GM21576 (cell line): ENCODE measurements around the gene HOXA4.

Experiments used
- ATAC-seq: cut with Tn5 transposase; IDR thresholded peaks from one replicate; pipeline ENCODE4 v1.9.1; 2021; ENCODE audit warnings: mild to moderate bottlenecking, moderate library complexity; ENCODE audit not compliant: unreplicated experiment

Gene HOXA4

DNA sequence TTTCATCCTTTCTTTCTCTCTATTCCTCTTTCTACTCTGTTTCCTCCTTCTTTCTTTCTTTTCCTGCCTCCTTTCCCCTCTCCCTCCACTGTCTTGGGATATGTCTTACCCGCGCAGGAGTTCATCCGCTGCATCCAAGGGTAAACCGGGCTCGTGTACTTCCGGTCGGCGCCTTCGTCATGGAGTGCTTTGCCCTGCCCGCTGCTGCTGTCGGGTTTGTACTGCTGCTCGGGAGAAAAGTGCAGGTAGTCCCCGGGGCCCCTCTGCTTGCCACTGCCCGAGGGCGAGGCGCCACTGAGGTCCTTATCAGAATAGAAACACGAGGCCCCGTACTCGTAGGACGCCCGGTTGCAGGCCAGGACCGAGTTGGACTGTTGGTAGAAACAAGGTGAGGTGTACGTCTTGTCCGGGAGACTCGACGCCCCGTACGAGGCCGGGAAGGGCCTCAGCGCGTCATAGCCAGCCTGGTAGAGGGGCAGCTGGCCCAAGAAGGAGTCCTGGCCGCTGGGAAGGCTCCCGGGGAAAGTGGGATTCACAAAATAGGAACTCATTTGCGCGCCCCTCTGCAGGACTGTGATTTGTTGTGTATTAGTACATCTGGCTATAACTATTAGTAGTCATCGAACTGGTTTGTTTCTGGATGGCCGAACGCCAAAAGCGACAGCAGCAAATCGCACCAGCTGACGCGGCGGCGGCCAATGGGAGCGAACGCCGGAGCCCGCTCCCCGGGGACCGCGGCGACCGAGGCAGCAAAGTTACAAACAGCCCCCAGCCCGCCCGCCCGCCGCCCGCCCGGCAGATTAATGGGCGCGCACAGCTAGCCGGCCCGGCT lies 16.9 kb upstream of the HOXA4 start, which contains the start of gene HOXA6:
Gene HOXA6, minus strand, starts transcription at position 576 of the 832 bp plus-strand sequence. Its CDS starts 25 bp downstream, at position 551.
- no peak for ATAC-seq

DNA sequence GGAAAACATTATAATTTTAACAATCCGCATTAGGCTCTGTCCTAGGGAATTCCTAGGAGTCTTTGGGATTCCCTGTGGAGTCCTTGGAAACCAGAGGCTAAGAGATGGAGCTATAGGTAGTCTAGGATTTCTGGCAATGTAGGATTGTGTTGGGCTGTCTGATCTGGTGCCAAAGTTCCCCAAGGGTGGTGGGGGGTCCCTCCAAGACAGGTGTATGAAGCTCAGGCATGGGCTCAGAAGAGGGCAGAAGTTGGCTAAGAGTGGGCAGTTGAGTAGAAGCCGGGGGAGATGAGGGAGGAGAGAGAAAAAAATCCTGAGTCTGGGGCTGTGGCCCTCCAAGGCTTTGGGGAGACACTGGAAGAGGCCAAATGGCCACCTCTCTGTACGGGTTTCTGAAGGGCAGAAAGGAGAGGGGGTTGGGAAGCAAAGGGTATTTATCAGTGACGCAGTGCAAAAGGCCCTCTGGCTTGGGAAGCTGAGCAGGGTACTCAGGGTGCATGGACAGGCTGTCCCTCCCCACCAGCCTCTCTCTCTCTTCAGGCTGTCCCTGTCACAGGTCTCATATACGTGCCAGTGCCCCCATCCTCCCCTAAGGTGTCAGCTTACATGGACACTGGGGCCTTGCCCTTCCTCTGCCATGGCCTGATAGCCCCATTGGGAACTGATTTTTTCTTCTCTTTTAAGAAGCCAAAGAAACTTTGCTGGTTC lies 16.1 kb upstream of the HOXA4 start:
- ATAC-seq: no peak

DNA sequence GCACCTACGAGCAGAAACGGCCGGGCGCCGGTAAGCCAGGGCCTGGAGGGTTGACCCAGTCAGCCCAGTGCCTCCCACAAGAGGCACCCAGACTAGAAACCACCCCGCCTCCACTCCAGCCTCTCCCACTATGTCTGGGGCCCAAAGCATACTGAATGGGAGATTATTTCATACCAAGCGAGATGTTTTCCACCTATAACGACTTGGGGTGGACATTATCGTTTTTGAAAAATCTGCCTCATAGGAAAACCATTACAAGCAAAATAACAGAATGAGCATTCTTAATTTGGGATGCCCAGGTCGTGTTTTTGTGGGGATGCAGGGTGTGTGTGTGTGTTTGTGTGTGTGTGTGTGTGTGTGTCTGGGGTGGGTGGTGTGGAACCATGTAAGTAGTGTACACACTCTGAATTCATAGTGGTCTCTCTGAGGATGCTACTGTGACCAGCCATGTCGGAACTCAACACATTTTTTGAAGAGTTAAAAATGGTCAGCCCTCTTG lies 15.4 kb upstream of the HOXA4 start:
- ATAC-seq: no peak

DNA sequence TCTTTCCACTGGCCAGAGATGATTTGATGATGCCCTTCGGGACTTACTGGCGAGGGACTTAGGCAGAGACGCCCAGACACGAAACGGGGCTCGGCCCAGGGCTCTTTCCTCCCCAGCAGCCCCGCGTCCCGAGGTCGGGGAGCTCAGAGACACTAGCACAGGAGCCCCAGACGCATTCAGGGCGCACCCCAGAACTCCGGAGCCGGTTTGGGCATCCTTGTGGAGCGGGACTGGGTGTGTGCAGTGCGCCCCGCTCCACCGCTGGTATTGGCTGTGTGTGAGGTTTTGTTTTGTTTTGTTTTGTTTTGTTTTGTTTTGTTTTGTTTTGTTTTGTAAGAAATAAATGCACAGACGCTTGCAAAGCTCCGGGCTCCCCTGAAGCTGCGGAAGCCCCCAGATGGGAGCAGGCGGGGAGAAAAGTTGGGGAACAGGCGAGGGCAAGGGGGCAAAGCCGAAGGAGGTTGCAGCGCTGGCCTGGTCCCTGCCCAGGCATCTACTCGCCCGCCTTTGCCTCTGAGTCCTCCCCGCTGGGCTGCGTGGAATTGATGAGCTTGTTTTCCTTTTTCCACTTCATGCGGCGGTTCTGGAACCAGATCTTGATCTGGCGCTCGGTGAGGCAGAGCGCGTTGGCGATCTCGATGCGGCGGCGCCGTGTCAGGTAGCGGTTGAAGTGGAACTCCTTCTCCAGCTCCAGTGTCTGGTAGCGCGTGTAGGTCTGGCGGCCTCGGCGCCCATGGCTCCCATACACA lies 14.8 kb upstream of the HOXA4 start:
- no peak for ATAC-seq

DNA sequence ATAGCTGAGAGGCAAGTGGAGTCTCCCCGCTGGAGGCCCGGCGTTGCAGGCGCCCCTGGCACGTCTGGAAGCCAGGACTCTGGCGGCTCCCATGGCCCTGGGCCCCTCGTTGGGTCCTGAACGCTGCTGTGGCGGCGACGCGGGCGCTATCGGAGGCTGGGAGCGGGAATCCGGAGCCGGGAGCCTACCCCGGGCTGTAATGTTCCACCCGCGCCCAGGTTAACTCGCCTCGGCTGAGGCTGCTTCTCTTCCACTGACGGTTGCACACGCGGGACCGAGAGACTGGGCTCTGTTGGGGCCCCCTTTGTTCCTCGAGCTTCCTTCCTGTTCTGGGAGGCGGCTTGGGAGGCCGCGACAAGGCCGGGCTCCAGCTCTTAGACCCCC lies 14.2 kb upstream of the HOXA4 start:
- ATAC-seq: no peak

DNA sequence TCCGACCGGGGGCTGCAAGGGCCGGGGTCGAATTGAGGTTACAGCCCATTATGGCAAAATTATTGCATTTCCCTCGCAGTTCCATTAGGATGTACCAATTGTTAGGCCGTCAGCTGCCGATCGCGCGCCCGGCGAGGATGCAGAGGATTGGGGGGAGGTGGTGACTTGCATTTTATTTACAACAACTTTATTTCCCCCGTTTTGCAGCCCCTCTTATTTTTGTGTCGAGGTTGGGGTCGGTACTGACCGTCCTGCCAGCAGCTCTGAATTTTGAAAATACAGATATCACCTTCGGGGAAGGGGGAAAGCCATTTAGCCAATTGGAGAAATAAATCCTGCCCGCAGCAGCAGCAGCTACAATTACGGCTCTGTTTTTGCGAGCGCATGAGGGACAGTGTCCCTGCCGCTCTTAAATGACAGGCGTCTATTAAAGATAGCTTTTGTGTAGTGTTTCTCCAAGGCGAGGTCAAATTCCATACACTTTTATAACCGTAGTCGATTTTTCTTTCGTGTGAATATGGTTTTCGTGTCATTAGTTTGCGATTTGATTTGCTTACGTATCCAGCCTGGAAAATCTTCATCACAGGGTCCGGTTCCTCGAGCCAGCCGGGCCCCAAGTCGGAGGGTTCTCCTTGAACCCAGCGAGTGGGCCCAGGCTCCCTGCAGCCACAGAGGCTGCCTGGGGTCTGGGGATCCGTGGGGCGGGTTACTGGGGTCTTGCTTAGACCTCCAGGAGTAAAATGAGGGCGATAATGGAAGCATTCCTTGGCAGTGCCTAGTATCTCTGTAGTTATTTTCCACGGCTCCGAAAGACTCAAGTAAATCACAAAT lies 13.6 kb upstream of the HOXA4 start:
- no peak for ATAC-seq

DNA sequence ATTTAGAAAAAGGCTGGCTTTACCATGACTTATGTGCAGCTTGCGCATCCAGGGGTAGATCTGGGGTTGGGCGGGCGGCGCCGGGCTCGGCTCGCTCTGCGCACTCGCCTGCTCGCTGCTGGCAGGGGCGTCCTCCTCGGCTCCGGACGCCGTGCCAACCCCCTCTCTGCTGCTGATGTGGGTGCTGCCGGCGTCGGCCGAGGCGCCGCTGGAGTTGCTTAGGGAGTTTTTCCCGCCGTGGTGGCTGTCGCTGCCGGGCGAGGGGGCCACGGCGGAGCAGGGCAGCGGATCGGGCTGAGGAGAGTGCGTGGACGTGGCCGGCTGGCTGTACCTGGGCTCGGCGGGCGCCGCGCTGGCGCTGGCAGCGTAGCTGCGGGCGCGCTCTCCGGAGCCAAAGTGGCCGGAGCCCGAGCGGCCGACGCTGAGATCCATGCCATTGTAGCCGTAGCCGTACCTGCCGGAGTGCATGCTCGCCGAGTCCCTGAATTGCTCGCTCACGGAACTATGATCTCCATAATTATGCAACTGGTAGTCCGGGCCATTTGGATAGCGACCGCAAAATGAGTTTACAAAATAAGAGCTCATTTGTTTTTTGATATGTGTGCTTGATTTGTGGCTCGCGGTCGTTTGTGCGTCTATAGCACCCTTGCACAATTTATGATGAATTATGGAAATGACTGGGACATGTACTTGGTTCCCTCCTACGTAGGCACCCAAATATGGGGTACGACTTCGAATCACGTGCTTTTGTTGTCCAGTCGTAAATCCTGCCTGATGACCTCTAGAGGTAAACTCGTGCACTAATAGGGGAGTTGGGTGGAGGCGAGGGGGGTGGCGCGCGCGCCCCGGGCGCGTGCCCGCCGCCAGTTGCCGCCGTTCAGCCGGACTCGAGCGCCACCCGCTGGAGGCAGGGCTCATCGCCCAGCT lies 12.7 kb upstream of the HOXA4 start, which contains the start of gene HOXA5:
Gene HOXA5, minus strand, starts transcription at position 659 of the 927 bp plus-strand sequence. Its CDS starts 74 bp downstream, at position 585.
- ATAC-seq: no peak

DNA sequence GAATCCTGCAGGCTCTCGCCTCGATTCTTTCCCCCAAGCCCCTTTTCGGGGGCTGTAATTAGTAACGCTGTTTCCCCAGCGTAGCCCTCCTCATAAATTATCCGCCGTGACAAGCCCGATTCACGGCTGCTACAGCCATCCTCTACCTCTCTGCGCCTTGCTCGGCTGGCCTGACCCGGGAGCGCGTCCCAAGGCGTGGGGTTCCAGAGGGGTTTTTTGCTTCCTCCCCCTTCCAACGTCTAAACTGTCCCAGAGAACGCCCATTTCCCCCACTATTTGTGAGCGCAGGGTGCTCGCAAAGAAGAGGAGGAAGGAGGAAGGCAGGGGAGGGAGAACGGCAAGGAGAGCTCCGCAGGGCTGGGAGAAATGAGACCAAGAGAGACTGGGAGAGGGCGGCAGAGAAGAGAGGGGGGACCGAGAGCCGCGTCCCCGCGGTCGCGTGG lies 12.0 kb upstream of the HOXA4 start:
- ATAC-seq: no peak

DNA sequence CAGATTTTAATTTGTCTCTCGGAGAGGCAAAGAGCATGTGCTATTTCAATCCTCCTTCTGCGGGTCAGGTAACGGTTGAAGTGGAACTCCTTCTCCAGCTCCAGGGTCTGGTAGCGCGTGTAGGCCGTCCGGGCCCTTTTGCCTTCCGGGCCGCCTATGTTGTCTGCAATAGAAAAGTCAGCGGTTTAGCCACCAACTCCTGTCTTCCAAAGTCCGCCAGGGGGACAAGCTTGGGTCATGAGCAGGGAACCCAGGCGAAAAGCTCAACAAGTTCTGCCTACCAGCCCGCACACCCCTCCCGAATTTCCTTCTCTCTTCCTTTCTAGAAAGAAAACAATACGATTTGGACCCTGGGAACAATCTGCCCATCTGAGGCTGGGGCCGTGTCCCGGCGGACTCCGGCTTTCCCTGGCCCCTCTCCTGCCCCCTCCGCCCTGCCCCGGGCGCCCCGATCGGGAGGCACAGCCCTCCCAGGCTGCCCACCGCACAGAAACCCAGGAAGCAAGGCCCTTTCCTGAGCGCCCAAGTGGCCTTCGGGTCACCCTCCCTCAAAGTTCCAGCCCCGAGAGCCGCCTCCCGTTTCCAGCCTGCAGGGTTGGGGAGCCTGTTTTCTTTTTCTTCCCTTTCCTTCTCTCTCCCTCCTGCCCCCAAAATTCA lies 11.5 kb upstream of the HOXA4 start:
- no peak for ATAC-seq

DNA sequence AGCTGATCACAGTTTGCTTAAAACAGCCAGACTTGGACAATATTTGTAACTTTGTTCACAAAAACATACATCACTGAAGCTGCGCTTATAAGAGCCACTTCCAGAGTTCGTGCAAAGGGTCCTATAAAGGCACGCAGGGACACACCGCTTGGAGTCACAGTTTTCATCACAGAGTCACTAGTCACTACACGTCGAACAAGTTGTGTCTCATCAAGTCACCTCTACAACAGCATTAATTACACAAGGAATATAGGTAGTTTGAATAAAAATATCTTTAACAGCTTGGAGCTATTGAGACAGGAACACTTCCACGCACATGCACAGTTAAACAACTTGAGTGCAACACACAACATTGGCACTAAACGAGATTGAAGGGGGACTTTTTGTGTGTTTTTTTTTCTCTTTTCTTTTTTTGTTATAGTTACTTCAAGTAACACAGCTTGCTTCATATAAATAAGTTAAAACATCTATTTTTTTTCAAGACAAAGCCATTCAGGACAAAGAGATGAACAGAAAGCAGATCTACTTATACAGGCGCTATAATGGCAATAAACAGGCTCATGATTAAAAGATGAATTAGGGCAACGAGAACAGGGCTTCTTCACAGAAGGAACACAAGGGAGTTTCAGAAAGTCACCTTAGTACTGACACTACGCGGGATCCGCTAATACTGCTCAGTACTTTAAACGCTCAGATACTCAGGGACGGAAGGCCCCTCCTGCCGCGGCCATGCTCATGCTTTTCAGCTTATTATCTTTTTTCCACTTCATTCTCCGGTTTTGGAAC lies 10.8 kb upstream of the HOXA4 start:
- no peak for ATAC-seq

DNA sequence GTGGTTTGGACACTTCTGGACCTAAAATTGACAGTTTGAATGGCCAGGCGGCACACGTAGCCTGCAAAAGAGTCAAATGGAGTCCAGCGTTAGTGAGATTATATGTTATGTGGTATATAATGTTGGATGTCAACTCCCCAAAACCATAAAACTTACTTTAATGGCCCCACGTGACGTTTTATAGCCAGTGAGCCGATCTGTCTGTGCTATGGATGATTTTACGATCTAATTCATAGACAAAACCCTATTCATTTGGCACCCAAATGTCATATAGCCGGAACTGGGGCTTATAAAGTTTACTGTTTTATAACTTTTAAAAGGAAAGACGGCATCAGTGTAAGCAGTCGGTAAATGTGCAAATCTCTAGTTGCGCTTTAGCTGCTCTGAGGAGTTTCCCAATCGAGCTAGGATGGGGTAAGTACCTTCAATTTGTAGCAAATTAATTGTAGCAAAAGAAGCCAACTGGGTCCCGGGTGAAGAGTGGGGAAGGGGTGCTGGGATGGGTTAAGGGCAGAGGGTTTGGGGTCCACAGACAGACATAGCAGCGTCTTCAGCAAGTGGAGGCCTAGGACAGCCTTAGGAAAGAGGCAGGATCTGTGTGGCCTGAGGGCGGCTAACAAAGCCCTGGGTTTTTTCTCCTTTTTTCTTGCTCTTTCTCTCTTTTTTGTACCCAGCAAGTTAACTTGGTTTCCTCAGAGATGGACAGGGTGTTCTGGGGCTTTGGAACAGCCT lies 9.7 kb upstream of the HOXA4 start:
- ATAC-seq: no peak

DNA sequence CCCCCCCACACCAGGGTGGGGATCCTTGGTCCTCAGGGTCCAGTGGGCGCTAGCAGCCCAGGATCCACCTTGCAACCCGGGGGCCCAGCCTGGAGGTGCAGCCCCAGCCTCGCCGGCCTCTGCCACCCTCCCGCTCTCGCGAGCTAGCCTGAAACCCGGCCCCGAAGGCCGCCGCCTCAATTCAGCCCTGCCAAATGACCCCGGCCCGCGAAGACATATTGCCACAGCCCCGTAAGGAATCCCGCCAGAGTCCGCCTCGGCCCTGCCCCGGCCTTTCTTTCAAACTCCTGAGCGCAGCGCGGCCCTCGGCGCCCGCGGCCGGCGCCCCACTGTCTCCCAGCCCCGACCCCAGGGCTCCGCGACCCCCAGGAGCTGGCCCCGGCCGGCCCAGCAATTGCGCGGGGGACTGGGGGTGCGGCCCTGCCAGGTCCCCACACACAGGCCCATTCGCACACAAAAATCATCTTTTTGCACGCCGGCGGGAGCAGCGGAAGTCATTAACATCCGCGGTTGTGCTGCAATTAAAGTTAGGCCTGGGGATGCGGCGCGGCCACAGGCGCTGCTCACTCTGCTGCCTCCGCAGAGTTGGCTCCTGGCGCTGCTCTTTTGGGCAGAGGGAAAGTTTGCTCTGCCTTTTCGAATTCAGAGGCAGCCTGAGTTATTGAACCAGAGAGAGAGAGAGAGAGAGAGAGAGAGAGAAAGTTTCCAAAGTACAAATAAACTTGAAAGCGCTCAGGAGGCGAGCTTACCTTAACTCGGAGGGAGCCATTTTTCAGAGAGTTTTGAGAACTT lies 9.0 kb upstream of the HOXA4 start:
- ATAC-seq: no peak

DNA sequence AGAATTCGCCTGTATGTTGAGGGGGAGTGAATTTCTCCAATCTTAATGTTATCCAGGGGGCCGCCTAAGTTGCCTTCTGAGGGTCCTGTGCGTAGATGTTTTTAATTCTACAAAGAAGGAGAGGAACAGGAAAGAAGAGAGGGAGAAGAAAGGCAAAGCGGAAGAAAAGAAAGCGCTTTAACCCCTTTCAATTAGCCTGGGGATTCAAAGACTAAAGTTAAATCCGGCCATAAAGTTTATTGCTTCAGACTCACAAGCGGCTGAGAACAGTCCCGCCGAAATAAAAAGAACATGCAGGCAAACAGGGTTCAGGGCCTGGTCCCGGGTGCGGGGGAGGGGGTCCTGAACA lies 8.4 kb upstream of the HOXA4 start:
- no peak for ATAC-seq

DNA sequence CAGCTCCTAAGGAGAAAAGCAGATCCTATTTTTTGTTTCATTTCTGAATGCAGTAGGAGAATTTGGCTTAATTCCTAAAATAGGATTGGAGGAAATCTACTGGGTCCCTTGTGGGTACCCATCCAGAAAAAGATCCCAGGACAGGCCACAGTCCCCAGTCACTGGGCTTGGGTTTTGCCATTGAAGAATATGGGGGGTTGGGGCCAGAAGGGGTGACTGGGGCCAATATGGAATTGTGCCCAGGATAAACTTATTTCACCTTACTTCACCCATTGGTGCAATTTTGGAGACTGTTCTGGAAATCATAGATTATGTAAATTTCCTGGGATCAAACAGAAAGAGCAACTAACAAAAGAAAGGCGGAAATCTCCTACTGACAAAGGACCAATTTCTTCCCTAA lies 7.9 kb upstream of the HOXA4 start:
- ATAC-seq: no peak

DNA sequence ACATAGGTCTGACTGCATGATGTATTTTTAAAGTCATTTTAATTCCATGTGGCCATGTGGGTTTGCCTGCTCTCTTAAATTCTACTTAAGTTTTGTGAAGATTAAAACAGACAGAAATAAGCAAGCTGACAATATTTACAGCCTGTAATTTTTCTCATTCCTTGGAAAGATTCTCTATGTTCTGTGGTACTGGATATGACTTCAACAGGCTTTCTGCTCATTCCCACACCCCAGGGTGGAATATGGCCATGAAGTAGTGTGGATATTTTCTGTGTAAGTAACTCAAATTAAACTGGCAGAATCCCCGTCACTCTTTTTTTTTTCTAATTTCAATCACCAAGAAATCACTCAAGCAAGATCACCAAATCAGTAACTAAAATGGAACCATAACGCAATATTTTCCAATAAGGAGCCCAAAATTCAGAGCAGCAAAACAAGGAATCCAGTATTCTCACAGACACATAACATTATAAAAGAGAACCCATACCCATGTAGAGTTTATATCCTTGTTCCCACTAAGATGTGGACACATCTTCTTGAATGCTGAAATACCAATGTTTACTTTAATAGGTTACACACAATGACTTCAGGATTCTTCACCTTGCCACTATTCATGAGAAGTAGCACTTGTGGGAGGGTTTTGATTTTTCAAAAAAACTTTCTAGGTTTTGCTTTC lies 7.2 kb upstream of the HOXA4 start:
- ATAC-seq: no peak

DNA sequence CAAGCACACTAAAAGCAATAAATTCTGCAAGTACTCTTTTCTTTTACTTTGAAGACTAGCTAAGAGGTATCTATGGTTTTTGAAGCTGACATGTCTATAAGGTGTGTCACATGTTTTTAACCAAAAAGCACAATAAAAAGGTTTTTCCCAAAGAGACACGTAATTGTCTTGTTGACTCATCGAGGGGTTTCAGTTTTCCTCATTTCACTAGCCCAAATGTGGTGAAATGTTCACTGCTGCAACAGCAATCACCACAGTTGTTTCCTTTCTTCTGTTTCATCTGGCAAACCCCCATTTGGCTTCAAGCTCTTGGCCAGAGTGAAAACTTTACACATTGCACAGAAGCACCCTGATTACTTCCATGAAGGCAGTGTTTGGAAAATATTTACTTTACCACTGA lies 3.8 kb upstream of the HOXA4 start:
- ATAC-seq: no peak
